ENCODE data around the gene SORL1.

Gene SORL1

DNA sequence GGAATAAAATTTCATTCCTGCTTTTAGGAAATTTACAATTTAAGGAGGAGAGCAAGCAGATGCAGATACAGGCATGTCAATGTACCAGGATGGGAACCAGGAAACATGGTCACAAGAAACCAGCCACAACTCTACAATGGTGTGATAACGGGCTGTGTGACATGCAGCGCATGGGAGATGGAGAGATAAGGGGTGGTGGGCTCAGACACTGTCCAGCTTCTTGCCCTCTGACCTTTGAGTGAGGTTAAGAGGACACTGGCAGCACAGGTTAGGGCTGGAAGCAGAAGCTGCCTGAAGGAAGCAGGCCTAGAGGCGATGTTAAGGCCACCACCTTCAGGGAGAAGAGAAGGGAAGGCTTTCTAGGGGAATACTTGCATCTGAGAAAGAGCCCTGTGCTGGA is 3.0 kb downstream of the SORL1 start:
- no peak for DNase-seq

- no peak for DNase-seq
Measured at GRCh38 chr11:121456151-121456550, 4.0 kb downstream of the SORL1 start.

DNA sequence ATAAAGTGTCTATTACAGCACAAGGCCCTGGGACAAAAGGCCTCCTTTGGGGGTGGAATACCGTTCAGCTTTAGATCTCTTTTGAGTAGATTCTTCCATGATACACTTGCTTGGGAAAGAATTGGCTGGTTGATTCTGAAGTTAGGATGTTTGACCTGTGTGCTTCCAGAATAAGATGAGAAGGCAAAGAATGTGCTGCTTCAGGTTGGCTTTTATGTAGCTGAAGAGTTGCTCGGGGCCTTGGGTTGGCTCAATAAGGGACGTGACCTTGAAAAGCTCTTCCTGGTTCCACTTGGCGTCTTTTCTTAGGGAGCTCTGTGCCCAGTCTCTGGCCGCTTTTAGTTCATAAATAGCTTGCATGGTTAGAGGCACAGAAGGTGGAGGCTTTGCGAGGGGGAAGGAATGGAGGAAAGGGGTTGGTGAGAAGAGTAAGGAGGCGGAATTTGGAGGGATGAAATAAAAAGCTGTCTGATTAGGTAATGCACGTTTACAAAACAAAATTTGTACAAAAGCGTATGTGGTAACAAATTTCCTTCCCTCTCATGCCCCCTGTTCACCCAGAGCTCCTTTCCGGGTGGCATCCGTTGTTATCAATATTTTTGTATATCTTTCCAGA is 4.8 kb downstream of the SORL1 start:
- DNase-seq = no peak

DNA sequence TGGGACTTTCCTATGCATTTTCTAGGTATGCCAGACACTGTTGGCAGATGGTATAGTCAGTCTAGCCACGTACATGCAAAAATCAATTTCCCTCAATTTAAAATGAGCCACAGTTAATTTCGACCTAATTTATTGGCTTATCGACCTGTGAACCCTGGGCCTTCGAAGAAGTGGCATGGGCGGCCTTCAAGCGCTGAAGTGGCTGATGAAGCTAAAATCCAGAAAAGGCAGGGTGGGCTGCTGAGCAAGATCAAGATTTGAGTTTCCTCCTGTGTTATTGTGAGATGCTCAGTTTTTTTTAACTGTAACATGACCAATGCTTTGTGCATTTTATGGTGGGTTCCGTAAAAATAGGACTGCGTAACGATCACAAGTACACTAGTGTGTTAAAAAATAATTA is 6.4 kb downstream of the SORL1 start:
- DNase-seq = no peak

GRCh38 chr11:121459413-121460017 is 7.4 kb downstream of the SORL1 start:
- peak in 1 of 2 experiments; percentile 26 for DNase-seq

DNA sequence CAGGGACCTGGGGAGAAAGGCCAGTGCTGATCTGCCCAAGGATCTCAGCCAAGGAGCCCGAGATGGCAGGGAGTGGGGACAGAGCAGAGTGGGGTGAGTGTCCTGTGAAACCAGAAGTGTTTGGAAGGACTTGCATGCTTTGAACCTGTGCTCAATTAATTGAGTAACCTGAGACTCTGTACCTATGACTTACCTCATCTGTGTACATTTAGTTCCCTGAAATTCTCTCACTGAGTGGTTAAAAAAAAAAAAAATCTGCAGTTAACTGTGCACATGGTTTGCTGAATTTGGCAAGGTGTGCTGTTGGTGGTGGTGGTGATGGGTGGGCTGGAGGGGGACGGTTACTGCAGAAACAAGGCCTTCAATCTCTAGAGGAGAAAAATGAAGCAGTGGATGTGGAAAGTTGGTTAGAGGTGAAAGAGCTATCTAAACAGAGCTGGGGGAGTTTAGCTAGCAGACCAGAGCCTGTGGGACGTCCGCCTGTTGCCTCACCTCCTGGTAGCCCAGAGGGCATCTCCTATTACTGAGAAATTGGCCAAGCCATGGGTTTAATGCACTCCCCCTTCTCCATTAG is 8.9 kb downstream of the SORL1 start:
- DNase-seq = no peak

DNA sequence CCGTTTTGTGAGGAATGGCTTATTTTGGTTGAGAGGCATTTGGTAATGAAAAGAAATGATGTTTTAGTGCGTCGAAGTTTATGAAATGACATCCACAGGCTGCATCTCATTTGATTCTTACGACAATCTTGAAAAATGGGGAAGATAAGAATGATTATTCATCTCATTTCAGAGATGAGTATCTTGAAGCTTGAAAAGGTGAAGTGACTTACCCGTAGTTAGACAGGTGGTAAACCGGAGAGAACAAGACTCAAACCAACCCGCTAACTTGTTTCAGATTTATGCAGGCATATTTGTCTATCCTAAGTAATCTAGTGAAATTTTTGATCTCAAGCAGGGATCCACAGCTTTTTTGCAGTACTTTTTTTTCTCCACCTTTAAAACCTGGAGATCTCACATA is 9.7 kb downstream of the SORL1 start:
- DNase-seq = no peak

DNA sequence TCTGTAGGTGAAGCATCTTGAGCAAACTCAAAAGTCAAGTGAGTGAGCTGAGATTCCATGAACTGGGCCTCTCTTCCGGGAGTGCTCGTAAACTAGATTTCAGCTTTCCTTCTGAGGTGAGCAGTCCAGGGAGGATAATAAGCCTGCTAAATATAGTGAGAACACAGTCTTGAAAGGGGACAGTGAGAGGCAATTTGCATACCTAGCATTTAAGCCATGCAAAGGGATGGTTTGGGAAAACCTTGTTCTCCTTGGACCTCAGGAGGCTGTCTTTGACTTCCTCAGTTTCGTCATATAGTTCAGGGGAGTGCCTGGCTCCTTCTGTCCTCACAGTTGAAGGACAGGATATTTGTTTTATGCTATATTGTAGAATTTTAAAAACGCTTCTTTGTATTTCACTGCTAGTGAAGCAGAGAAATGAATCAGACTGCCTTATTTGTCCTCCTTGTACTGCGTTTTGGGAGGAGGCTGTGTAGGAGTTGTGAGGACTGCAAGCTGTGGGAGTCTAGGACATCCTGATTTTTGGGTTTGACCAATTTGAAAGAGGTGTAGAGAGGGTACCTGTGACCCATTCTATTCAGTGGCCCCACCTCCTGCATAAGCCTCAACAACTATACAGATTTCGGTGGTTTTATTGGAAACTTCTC is 11.7 kb downstream of the SORL1 start:
- DNase-seq = no peak

DNA sequence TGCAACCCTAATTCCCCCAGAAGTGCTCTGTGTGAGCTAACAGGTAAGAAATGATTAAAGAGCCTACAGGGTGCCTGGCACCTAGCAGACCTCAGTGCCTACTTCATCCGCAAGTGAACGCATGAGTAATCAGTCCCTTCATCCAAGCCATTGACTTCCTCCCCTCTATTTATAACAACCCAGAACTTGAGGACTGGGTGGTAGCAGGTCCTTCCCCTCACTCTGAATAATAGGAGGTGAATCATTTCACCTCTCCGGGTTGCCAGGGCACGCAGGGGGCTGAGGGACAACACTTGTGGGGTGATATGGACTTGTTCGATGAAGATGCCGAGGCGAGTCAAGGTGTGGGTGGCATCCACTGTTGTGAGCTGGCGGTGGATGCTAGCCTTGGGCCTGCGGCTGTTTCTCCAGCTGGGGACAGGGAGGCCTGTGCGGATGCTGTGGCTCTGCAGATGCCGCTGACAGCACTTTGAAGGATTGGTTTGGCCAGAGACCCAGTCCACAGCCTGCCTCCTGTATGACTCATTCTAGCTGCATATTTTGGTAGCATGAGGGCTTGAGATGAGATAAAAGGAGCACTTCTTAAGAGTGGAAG is 12.3 kb downstream of the SORL1 start:
- DNase-seq = peak; percentile 83 to 88

DNA sequence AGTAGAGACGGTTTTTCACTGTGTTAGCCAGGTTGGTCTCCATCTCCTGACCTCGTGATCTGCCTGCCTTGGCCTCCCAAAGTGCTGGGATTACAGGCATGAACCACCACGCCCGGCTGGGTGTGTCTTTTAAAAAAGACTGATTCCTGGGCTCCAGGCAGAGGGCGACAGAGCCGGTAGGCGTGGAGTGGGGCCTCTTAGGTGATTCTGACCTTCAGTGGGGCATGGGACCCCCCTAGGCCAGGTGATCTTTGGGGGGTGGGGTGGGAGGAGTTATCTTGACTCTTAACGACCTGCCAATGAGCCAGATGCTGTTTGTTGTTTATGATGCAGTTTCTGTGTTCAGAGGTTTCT is 13.6 kb downstream of the SORL1 start:
- no peak for DNase-seq

GRCh38 chr11:121466063-121466794 is 14.1 kb downstream of the SORL1 start:
- peak; percentile 67 to 75 for DNase-seq

- no peak for DNase-seq
Measured at GRCh38 chr11:121467471-121467870, 15.4 kb downstream of the SORL1 start.

DNA sequence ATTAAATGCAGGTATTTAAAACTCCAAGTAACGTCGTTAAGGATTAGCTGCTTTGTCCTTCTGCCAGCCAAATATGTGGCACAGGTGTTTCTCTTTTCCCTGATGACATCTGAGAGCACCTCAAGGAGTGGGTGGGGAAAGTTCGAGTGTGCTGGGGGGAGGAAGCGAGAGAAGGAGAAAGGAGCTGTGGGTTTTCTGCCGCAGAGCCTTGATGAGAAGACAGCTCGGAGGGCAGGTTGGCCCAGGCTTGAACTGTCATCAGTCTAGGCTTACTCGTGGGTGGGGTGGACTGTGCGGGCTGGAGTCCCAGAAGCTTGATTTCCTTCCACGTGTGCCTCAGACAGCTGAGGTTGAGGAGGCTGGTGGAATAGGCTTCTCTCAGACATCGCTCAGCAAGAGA is 15.9 kb downstream of the SORL1 start:
- peak; percentile 79 to 88 for DNase-seq

- no peak for DNase-seq
Measured at GRCh38 chr11:121469910-121470309, 17.8 kb downstream of the SORL1 start.

- DNase-seq = no peak
Measured at GRCh38 chr11:121471167-121471566, 19.1 kb downstream of the SORL1 start.

DNA sequence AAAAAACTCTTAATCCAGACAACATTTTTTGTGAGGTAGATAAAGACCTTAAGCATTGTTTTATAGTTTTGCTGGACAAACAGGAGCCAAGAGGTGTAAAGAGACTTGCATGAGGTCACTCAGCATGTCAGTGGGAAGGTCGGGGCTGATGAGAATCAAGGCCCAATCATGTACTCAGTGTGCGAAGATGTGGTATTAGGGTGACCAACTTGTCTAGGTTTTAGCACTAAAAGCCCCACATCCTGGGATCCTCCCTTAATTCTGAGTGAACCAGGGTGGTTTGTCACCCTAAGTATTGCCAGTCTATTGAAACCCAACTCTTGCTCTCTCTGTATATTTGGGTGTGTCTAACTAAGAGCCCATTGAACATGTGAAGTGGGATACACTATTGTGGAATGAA is 20.2 kb downstream of the SORL1 start:
- DNase-seq = no peak

- no peak for DNase-seq
Measured at GRCh38 chr11:121473064-121473777, 21.1 kb downstream of the SORL1 start.

DNA sequence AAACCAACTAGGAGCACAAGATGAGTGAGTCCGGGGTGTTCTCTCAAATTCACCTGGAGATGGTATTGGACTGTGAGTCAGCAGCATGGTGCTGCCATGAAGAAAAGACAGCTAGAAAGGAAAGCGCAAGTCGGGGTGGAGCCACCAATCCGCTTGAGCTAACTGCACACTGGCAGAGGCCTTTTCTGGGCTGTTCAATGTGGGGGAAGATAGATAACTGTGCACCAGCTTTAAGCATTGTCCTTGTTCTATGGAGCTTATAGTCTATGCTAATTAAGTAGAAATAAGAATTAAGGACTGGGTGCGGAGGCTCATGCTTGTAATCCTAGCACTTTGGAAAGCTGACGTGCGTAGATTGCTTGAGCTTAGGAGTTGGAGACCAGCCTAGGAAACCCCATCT is 22.6 kb downstream of the SORL1 start:
- no peak for DNase-seq

DNA sequence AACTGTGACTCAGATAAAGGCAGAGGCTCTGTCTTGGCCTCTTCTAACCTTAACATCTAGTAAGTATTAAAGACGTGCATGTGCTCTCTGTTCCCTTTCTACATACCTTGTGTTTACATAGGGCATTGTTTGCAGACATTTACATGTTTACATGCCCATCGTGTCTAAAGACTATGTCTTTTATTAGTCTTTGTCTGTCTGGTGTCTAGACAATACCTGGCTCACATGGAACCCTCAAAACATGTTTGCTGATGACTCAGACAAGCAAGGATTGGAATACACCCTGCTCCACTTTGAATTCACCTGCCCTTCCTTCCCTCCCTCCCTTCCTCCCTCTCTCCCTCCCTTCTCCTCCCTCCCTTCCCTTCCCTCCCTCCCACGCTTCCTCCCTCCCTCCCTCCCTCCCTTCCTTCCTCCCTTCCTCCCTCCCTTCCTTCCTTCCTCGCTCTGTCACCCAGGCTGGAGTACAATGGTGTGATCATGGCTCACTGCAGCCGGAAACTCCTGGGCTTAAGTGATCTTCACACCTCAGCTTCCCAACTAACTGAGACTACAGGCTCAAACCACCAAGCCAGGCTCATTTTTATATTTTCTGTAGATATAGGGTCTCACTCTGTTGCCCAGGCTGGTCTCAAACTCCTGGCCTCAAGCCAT is 24.4 kb downstream of the SORL1 start:
- no peak for DNase-seq

DNA sequence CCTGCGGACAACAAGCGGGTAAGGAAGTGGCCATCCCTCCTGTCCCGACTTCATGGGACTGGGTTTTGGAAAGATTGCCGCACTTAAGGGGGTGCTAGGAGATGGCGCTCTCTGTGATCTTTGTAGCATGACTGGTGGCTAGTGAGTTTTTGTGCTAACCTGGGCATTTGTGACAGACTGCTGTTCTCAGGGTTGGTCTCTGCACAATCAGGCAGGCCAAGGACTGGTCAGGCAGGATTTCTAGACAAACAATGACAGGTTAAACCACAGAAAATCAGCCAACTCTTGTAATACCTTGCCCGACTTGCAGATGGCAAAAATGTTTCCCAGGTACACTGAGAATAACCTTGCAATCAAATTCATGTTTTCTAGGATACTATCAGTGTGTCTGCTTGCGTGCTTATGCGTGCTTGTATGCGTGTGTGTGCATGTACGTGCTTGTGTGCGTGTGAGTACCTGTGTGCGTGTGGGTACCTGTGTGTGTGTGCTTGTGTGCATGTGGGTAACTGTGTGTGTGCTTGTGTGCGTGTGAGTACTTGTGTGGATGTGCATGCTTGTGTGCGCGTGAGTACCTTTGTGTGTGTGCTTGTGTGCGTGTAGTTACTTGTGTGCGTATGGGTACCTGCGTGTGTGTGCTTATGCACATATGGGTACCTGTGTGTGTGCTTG is 26.2 kb downstream of the SORL1 start:
- no peak for DNase-seq

Measured in activated CD4-positive, alpha-beta T cell treated with anti-CD3 and anti-CD28 coated beads, Interleukin-2, amount 50 U/mL, for 48 hours (primary cell).